Vagina (tissue), 2 donors: ENCODE data around the gene CHD6.

Source experiments
- POLR2A ChIP-seq, 2 donors: fragments of 450-650 bp; IDR thresholded peaks; one replicate each; pipeline ENCODE4 v1.6.1; 2017; ENCODE audit warnings: antibody characterized with exemption in 2 of 2, mild to moderate bottlenecking in 2 of 2, moderate library complexity in 2 of 2
- POLR2AphosphoS5 ChIP-seq, 2 donors: sonication (generic); formaldehyde crosslinking; IDR thresholded peaks; one replicate each; pipeline ENCODE4 v1.9.0; 2017; ENCODE audit warnings: antibody characterized with exemption in 2 of 2, mild to moderate bottlenecking in 2 of 2, low read depth in 1 of 2; ENCODE audit not compliant: insufficient read depth in 1 of 2

GRCh38 chr20:41630846-41631245 is 12.7 kb upstream of the CHD6 start:
- no peak for TF ChIP-seq POLR2AphosphoS5 (IDR thresholded peaks at IDR 0.05; ENCODE audit: insufficient read depth in 1 of 2, low read depth in 1 of 2)
- TF ChIP-seq POLR2A (IDR thresholded peaks at IDR 0.05): no peak
